CD1c-positive myeloid dendritic cell (primary cell): Measurements from ENCODE around the gene COX5A.
"Not testable (repeated sequence)": the region's sequence is repeated elsewhere in the genome, so short reads cannot be mapped to it uniquely, and the experiment has no call there.

Experiments
- DNase-seq: peaks from one replicate; pipeline ENCODE4 v3.0.0-alpha.2; 2016; ENCODE audit errors: extremely low spot score

Gene COX5A

DNA sequence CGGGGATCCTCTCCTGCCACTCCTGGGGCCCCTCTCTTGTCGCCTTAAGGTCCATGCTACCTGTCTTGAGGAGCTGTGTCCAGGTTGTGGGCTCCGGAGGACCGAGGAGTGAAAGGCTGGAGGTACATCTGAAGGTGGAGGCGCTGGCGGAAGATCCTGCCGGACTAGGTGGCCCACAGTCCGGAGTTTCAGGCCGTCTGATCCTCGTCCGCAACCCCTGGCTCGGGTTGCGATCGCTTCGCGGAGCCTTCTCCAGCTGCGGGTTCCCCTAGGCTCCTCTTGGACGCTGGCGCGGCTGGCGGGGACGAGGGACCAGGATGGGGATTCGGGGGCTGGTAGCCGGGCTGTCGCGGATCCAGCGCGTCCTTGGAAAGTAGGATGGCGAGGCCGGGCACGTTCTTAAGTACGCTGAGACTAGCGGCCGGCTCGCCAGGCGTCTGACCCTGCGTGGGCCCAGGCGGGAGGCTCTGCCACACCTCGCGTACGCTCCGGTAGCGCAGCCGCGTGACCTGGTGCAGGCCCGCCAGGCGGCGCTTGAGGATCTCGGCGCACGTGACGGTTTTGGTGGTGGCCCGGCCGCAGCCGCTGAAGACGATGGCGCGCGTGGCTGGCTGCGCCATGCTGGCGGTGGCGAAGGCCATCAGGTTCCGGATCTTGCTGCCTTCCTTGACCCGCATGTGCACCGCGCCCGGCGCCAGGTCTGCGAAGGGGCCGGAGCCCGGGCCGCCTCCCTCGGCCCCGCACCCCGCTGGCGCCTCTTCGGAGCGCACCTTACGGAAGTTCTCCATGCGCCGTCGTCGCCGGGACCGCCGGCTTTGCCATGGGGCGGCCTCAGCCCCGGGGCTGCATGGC, 18.1 kb upstream of the COX5A start:
- peak; percentile 83 for DNase-seq

DNA sequence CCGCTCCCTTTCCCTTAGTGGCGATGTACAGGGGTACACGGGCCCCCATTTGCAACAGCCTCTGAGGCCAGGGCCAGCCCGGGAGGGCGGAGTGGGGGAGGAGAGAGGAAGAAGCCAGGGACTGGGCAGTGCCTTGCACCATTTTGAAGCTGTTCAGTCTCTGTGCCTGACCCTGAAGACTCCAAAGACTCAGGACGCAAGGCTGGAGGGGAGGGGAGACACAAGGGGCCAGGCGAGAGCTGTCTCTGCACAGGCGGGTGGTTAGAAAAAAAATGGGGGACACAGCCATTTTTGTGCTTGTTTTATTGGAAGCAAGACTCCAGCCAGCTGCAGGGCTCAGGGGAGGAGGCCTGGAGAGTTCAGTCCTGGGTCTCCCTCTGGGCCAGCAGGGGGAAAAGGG, 17.1 kb upstream of the COX5A start:
- DNase-seq, result no peak

DNA sequence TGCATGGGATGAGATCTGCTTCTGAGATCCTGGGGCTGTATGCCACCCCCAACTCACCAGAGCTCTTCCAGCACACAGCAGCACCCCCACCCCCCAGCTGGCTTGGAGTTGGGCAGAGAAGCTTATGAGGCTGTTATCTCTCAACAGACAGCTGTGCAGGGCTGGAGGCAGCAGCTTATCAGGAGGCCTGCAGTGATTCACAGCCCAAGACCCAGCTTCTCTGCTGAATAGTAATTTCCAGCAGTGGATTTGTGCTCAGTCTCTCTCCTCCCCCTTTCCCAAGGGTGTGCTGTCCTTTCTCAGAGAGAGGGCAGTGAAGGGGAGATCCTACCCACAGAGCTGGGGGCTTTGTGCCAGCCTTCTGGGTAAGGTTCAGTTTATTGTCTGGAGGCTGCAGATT, 16.6 kb upstream of the COX5A start:
- DNase-seq, result no peak

DNA sequence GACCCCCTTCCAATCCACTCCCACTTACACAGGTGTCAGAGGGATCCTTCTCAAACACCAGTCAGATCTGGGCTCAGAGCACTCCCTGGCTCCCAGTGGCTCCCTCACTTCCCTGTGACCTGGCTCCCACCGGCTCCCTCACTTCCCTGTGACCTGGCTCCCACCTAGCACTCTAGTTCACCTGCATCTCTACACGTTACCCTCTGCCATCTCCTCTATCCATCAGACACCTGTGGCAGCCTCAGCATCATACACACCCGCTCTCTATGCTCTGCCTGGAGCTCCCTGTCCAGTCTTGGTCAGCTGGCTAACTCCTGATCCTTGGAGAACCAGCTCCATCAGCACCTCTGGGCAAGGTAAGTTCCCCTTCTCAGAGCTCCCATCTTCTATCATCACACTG, 13.1 kb upstream of the COX5A start:
- no peak for DNase-seq

DNA sequence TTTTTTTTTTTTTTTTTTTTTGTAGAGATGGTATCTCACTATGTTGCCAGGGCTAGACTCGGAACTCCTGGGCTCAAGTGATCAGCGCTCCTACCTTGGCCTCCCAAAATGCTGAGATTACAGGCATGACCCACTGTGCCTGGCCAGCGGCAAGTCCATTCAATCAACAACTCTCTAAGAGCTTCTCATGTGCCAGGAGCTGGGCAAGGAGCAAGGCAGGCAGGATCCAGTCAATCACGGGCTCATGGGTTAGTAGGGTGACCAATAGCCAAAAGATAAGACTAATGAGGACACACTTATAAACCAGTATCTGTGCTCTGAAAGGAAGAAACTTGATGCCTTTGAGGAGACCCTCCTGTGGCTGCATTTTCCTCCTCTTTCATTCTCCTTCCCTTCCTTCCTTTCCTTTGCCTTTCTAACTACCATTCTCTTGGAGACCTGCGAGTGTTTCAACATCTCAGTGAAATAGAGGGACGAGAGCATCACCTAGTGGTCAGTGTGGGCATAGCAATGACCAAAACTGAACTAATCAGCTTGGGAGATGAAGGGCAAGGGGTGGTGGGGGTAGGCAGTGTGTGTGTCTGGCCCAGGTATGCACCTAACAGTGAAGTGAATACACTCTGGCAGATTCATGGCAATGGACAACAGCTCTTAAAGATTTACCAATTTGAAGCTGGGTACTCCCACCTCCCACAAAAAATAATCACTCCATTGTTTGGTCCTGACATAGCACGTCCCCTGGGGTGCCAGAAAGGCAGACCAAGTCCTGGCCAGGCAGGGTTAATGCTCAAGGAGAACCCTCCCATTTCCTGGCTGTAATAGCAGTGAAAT, 12.4 kb upstream of the COX5A start:
- peak; percentile 86 for DNase-seq

DNA sequence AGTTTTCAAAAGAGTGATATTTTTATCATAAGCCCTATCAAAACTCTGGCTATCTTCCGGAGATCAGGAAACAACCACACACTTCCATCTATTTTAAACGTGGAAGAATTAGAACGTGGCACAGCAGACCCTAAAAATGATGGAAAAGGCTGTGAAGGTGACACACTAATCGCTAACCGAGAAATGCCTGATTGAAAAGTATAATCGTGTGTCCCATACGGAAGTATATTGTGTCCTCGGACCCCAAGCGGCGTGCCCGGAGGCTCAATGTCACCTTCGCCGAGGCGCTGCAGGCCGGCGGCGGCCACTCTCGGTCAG, 642 bp downstream of the COX5A start:
- DNase-seq, result no peak

DNA sequence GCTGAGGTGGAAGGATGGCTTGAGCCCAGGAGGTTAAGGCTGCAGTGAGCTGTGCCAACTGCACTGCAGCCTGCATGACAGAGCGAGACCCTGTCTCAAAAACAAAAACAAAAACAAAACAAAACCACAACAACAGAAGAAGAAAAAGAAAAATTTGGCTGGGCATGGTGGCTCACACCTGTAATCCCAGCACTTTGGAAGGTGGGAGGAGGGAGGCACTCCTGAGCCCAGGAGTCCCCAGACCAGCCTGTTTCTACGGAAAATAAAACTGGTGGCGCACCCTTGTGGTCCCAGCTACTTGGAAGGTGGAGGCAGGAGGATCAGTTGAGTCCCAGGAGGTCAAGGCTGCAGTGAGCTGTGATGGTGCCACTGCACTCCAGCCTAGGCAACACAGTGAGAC, 2.7 kb downstream of the COX5A start:
- DNase-seq, result not testable (repeated sequence)

DNA sequence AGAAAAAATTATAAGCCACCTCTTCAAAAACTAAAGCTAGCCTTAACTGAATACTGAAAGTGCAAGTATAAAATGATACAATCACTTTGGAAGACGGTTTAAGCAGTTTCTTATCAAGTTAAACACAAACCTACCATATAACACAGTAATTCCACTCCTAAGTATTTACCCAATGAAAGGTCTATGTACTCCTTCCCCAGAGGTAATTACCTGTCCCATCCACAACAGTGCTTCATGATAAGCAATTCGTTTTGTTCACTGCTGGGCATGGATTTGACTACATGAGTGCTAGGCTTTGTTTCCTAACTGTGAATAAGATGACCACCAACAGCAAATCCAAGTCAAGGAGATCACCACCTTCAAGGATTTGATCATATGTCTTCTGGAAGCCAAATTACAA, 4.3 kb downstream of the COX5A start:
- no peak for DNase-seq

DNA sequence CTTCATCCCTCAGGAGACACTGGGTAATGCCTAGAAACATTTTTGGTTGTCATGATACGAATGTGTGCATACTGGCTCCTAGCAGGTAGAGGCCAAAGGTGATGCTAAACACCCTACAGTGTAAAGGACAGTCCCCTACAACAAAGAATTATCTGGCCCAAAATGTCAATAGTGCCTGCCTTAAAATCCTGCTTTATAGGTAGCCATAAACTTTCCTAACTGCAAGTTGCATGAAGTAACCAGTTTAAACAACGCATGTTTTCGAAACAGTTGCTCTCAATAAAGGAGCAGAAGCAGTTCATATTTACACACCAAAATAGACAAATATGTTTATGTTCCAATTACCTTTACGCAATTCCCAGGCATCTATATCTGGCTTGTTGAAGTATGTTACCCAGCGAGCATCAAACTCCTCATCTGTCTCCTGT, 9.1 kb downstream of the COX5A start:
- no peak for DNase-seq

DNA sequence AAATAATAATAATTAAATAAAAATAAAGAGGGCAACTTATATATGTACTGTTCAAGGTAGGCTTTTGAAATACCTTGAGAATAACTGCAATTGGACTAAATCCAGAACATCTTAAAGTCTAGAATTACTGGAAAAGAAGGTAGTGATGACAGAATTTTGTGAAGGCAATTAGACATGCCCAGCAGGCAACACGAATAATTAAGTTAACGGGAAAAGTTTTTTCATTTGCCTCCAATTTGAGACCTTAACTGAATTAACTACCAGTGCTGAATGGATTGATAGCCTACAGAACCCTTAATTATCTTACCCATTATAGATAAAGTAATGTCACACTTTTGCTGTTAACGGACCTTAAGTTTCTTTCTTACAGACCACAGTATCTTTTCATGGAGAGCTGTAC, 13.3 kb downstream of the COX5A start:
- no peak for DNase-seq

DNA sequence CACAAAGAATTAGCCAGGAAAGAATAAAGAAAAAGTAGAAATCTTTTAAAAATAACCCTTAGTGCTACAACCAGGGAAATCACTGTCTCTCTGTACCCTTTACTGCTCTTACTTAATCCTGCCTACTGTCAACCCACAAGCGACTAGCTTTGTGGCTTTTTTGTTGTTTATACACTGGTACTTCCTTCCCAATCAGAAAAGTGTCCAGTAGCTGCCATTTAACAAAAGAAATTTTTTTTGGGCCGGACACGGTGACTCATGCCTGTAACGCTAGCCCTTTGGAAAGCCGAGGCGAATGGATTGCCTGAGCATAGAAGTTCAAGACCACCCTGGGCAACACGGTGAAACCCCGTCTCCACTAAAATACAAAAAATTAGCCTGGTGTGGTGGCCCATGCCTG, 17.4 kb downstream of the COX5A start:
- DNase-seq, result peak; percentile 13

DNA sequence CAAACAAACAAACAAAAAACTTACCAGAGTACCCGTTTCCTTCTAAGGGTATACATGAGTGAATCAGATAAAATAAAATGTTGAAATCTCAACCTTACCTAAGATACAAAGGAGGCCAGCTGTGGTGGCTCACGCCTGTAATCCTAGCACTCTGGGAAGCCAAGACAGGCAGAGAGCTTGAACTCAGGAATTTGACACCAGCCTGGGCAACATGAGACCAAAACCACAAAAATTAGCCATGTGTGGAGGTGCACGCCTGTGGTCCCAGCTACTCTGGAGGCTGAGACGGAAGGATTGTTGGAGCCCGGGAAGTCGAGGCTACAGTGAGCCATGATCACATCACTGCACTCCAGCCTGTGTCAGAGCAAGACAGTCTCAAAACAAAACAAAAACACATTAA, 20.2 kb downstream of the COX5A start:
- no peak for DNase-seq

DNA sequence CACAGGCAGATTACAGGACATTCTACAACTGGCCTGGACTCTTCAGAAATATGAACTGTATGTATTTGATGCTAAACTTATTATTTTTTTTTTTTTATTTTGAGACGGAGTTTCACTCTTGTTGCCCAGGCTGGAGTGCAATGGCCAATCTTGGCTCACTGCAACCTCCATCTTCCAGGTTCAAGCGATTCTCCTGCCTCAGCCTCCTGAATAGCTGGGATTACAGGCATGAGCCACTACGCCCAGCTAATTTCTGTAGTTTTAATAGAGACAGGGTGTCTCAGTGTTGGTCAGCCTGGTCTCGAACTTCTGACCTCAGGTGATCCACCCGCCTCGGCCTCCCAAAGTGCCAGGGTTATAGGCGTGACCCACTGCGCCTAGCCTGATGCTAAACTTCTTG, 24.1 kb downstream of the COX5A start:
- not testable (repeated sequence) for DNase-seq

DNA sequence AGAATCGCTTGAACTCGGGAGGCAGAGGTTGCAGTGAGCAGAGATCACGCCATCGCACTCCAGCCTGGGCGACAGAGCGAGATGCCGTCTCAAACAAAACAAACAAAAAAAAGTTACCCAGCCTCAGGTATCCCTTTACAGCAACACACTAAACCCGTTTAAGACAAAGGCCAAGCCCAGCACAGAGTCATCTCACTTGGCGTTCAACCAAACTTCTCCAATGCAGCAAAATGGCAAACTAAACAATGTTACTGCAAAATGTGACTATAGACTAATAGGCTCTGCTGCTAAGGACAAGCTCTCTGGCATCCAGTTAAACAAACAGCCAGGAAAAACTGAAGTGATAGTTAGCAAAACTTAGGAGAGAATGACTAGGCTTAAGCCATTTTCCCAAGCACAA, 24.8 kb downstream of the COX5A start:
- DNase-seq, result no peak

DNA sequence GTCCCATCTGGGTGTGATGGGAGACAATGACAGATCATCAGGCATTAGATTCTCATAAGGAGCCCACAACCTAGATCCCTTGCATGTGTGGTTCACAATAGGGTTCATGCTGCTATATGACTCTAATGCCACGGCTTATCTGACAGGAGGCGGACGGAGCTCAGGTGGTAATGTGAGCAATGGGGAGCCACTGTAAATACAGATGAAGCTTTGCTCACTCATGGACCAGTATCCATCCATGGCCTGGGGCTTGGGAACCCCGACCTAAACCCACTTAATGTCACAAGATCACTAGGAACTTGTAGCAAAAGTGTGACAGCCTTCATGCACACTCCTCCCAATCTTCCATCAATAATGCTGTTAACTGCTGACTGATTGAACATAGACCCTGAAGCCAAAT, 29.2 kb downstream of the COX5A start:
- DNase-seq, result no peak

DNA sequence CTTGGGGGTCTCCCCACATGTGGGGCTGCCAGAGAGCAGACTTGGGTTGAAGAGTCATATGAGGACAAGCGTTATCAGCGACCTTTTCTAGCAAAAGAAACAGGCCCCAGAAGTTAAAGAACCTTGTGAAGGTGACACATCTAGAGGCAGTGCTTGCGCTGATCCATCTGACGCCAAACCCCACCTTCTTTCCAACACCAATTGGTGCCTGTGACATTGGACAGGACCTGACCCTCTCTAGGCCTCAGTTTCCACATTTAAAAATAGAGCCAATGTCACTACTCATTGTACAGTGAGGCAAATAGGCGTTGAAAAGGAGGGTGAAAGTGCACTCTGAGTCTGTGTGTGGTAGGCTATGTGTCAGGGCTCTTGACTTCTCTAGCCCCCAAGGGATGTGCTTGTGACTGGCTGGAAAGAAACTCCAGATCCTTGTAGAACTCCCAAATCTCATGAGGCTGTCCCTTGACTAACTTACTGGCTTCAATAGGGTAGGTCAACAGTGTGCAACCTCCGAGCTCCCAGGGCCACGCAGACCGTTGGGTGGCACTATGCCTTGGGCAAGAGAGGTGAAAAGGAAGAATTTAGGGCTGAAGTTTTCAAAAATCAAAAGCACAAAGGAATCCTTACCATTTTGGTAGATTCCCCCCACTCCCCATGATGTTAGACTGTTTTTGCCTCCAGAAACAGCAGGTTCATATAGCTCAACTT, 30.6 kb downstream of the COX5A start:
- DNase-seq, result no peak

DNA sequence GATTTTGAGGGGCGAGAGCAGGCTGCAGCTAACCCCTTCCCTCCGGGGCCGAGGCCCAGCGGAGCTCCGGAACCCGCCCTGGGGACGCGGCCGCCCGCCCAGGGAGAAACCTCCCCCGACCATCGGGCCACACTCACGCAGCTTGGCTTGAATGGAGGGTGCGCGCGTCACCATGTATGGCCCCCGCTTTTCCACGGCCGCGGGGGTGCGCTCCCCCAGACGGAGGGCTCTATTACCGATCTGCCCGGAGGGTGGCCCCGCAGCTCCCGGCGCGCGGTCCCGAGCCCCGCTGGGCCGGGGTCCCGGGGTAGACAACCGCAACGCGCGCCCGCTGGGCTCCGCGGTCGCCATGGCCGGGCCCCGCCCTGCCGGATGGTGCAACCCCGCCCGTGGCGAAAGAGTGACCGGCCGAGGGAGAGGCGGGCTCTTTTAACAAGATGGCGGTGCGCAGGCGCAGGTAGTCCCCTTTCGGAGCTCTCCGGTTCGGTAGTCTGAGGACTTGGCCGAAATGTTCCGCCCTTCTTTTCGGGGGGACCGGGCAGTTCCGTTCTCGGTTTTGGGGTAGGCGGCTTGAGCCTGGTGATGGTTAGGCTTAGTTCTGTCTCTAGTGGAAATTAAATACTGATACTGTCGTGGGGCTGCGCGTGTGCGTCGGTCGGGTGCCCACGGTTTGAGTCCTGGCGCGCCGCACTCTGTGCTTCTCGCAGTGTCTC, 31.3 kb downstream of the COX5A start, which contains the start of gene FAM219B:
Gene FAM219B, minus strand, starts transcription at position 402 of the 713 bp plus-strand sequence. Its CDS starts 51 bp downstream, at position 351.
- peak; percentile 96 for DNase-seq

DNA sequence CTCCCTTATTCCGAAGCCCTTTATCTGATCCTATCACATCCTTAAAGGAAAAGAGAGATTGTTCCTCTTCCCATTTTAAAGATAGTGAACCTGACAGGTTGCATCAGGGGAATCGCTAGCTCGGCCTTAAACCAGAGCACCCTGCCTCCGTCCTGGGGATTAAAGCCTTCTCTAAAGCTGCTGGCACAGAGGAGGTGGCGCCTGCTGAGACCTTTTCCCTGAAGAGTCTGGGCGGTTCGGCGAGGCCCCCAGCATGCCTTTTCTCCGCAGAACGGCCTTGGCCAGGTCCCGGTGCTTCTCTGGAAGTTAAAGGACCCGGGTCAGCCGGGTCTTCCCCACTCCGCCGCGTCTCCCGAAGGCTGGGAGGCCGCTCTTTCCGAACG, 31.8 kb downstream of the COX5A start:
- peak; percentile 33 for DNase-seq

DNA sequence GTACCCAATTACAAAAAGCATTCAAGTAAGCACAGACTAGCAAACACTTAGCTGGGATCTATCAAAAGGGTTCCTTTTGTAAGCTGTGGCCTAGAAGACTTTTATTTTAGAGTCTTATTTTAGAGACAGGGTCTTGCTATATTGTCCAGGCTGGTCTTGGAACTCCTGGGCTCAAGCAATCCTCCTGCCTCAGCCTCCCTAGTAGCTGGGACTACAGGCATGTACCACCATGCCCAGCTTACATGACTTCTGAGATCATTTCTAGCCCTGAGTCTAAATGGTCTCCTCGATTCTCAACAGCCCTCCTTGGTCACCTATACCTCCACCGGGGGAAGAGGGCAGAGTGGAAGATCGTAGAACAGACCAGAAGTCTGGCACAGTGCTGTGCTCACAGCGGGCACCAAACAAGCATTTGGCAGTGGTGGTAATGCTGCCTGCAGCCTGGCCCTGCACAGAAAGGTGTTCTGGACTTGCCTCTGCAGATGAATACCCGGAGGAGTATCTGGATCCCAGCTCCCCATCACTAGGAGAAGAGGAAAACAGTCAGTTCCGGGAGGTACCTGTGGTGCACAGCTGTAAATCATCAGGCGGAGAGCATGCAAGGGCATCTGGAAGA, 33.6 kb downstream of the COX5A start:
- no peak for DNase-seq

DNA sequence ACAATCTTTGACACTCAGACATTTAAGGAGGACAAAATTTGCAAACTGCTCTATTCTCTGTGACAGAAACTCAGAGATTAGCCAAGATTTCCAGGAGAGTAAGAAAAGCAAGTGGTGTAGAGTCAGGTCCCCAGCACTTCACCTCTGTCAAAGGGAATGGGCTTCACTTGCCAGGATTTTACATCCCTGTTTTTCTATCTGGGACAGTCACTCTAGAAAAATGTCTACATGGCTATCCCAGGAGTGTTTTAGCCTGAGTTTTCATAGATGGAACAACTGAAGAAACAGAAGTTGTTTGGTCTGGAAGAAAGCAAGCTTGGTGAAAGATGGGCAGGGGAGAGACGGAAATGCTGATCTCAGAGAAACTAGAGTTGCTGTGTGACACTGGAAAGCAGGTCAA, 34.2 kb downstream of the COX5A start:
- no peak for DNase-seq

DNA sequence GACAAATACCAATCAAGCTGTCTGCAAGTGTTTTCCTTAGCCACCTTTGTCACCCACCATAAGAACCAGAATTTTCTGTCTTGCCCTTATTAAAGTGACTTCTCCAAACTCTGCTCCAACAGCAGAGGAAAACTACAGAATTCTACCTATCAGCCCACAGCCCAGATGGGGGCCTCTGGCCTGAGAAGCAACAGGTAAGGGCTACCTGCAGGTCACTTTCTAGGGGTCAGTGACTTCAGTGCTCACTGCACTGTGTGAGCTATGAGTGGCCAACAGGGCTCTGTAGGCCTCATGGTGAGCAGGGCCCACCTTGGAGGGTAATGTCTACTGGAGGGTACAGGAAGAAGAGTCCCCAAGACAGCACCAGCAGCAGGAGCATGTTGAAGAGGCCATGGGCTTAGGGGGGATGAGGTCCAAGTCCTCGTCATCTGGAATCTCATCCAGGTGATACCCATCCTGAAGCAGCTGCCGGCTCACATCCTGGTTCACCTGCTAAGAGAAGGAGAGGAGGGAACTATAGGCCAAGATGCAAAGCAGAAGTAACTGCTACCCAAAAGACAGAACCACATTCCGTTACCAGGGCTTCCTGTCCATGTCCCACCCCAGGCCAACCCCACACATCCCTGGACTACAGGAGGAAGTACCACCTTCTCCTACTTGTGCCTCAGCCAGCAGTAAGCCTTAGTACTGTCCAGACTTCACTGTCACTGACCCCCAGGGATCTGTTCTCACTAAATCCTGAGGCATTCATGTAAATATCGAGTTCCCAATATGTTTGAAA, 35.4 kb downstream of the COX5A start:
- peak; percentile 19 for DNase-seq
